Putamen (tissue), 1 donor: ENCODE data around the gene CLIP1.
A peak's percentile ranks its signal among the peaks of the same experiment; 100 is the strongest.

Experiments
- DNase-seq: peaks from one replicate; pipeline ENCODE4 v3.0.0-alpha.2; 2016; ENCODE audit warnings: low spot score

Gene CLIP1

GRCh38 chr12:122245553-122245952 is 176.9 kb downstream of the CLIP1 start:
- no peak for DNase-seq

- DNase-seq: no peak
Measured at GRCh38 chr12:122244565-122245371, 177.7 kb downstream of the CLIP1 start.

- DNase-seq: no peak
Measured at GRCh38 chr12:122243965-122244364, 178.5 kb downstream of the CLIP1 start.

- DNase-seq: no peak
Measured at GRCh38 chr12:122238861-122239260, 183.6 kb downstream of the CLIP1 start.

GRCh38 chr12:122235741-122236140 is 186.7 kb downstream of the CLIP1 start:
- no peak for DNase-seq

GRCh38 chr12:122232691-122233090 is 189.8 kb downstream of the CLIP1 start:
- DNase-seq: no peak

- no peak for DNase-seq
Measured at GRCh38 chr12:122230798-122231197, 191.7 kb downstream of the CLIP1 start.

- DNase-seq: no peak
Measured at GRCh38 chr12:122228092-122228491, 194.4 kb downstream of the CLIP1 start.

- DNase-seq: no peak
Measured at GRCh38 chr12:122227341-122227740, 195.1 kb downstream of the CLIP1 start.

- no peak for DNase-seq
Measured at GRCh38 chr12:122226366-122227125, 195.9 kb downstream of the CLIP1 start.

GRCh38 chr12:122225683-122226365 is 196.6 kb downstream of the CLIP1 start, which contains the start of gene DIABLO:
DIABLO (minus strand) TSS chr12:122226052; CDS start chr12:122226014, 38 bp downstream.
- peak; percentile 100 for DNase-seq
